Transverse colon (tissue), 4 donors: ENCODE measurements around the gene PPP2R5B.

ENCODE experiments used
- POLR2A ChIP-seq: fragments of 450-650 bp; IDR thresholded peaks from one replicate; pipeline ENCODE4 v1.6.1; 2016; ENCODE audit warnings: antibody characterized with exemption, mild to moderate bottlenecking, moderate library complexity
- POLR2AphosphoS5 ChIP-seq, 3 donors: sonication (generic); formaldehyde crosslinking; IDR thresholded peaks; one replicate each; pipeline ENCODE4 v1.6.1; 2016; ENCODE audit warnings: antibody characterized with exemption in 3 of 3
- TF ChIP-seq, protein P1 (sequence below), 5 experiments: fragments of 200-600 bp in 3 of 5; fragments of 450-650 bp in 2 of 5; sonication (generic) in 3 of 5; IDR thresholded peaks; 1 replicate in 2 of 5; 2 replicates in 3 of 5; pipeline ENCODE4 v1.5.1; 2016 to 2017; ENCODE audit warnings: antibody characterized with exemption in 5 of 5, inconsistent platforms in 3 of 5, mild to moderate bottlenecking in 2 of 5, moderate library complexity in 1 of 5

GRCh38 chr11:64877390-64878222 lies 46.9 kb upstream of the PPP2R5B start:
- TF ChIP-seq, protein P1, sequence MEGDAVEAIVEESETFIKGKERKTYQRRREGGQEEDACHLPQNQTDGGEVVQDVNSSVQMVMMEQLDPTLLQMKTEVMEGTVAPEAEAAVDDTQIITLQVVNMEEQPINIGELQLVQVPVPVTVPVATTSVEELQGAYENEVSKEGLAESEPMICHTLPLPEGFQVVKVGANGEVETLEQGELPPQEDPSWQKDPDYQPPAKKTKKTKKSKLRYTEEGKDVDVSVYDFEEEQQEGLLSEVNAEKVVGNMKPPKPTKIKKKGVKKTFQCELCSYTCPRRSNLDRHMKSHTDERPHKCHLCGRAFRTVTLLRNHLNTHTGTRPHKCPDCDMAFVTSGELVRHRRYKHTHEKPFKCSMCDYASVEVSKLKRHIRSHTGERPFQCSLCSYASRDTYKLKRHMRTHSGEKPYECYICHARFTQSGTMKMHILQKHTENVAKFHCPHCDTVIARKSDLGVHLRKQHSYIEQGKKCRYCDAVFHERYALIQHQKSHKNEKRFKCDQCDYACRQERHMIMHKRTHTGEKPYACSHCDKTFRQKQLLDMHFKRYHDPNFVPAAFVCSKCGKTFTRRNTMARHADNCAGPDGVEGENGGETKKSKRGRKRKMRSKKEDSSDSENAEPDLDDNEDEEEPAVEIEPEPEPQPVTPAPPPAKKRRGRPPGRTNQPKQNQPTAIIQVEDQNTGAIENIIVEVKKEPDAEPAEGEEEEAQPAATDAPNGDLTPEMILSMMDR (IDR thresholded peaks at IDR 0.05) = no peak
- TF ChIP-seq POLR2A (no peak), POLR2AphosphoS5 (IDR thresholded peaks at IDR 0.05) (no peak)
